K562 (cell line): Measurements from ENCODE around the gene PPM1N. TPM values are rescaled to one million over a fixed set of nuclear protein-coding genes. Genes with fewer than 3 reads are reported as not detected.
A peak's percentile ranks its signal among the peaks of the same experiment; 100 is the strongest.

Experiments
- ARID2 ChIP-seq: fragments of 450-650 bp; IDR thresholded peaks from 2 replicates; pipeline ENCODE4 v1.6.1; 2017; ENCODE audit warnings: antibody characterized with exemption, mild to moderate bottlenecking
- CHD1 ChIP-seq: fragments of 200-600 bp; sonication (generic); IDR thresholded peaks from one replicate; pipeline ENCODE4 v1.6.1; 2012; ENCODE audit warnings: mild to moderate bottlenecking, moderate library complexity, low read length, inconsistent platforms
- CREB1 ChIP-seq, 2 experiments: sonication (generic) in 1 of 2; formaldehyde crosslinking in 1 of 2; IDR thresholded peaks; 2 replicates each; pipeline versions ENCODE4 v1.6.1 to v1.8.0; 2012 to 2022; ENCODE audit warnings: inconsistent platforms in 1 of 2, mild to moderate bottlenecking in 1 of 2, missing genetic modification reagents in 1 of 2, moderate library complexity in 1 of 2
- DEAF1 ChIP-seq: fragments of 450-650 bp; formaldehyde crosslinking; IDR thresholded peaks from 2 replicates; pipeline ENCODE4 v1.4.0; 2020; ENCODE audit warnings: mild to moderate bottlenecking, moderate library complexity
- FOXK2 ChIP-seq, 2 experiments: fragments of 450-650 bp; IDR thresholded peaks in 1 of 2; conservative IDR thresholded peaks in 1 of 2; 2 replicates each; pipeline ENCODE4 v1.6.1; 2016; ENCODE audit warnings: low read depth in 2 of 2, mild to moderate bottlenecking in 1 of 2
- HLTF ChIP-seq: fragments of 450-650 bp; IDR thresholded peaks from 2 replicates; pipeline ENCODE4 v1.6.1; 2016
- KDM4B ChIP-seq, 2 experiments: fragments of 450-650 bp in 1 of 2; sonication (generic) in 1 of 2; IDR thresholded peaks; 2 replicates each; pipeline ENCODE4 v1.6.1; 2016 to 2017; ENCODE audit warnings: borderline replicate concordance in 2 of 2, antibody characterized with exemption in 1 of 2, low read depth in 1 of 2, mild to moderate bottlenecking in 1 of 2
- KLF1 ChIP-seq: fragments of 450-650 bp; IDR thresholded peaks from 2 replicates; pipeline ENCODE4 v1.6.1; 2016; ENCODE audit warnings: missing genetic modification characterization, missing compliant biosample characterization
- MEF2D ChIP-seq: conservative IDR thresholded peaks from 2 replicates; pipeline ENCODE4 v1.6.1; 2016; ENCODE audit warnings: low read depth, missing genetic modification characterization, missing compliant biosample characterization
- NR2F6 ChIP-seq: fragments of 450-650 bp; formaldehyde crosslinking; IDR thresholded peaks from 2 replicates; pipeline ENCODE4 v1.4.0; 2020; ENCODE audit warnings: mild to moderate bottlenecking
- NR4A1 ChIP-seq, 2 experiments: fragments of 250-450 bp in 1 of 2; fragments of 450-650 bp in 1 of 2; sonication (Bioruptor Pico) in 1 of 2; IDR thresholded peaks; 2 replicates each; pipeline versions ENCODE4 v1.4.0 to v1.6.1; 2016 to 2020; ENCODE audit warnings: mild to moderate bottlenecking in 2 of 2, missing compliant biosample characterization in 1 of 2, missing genetic modification characterization in 1 of 2, moderate library complexity in 1 of 2
- SPI1 ChIP-seq: IDR thresholded peaks from 2 replicates; pipeline ENCODE4 v1.6.1; 2011; ENCODE audit warnings: low read depth, low read length, control low read depth, borderline replicate concordance
- SRSF7 ChIP-seq: fragments of 200-400 bp; formaldehyde crosslinking; optimal IDR thresholded peaks from 2 replicates; pipeline ENCODE3; 2017; ENCODE audit warnings: mild to moderate bottlenecking, low read depth, low read length
- ZFP91 ChIP-seq: sonication (generic); formaldehyde crosslinking; IDR thresholded peaks from 2 replicates; pipeline ENCODE4 v1.8.0; 2022; ENCODE audit warnings: mild to moderate bottlenecking, missing genetic modification reagents
- ZNF280B ChIP-seq: fragments of 250-450 bp; sonication (Bioruptor Pico); IDR thresholded peaks from 2 replicates; pipeline ENCODE4 v1.5.1; 2021; ENCODE audit warnings: mild to moderate bottlenecking
- ZNF561 ChIP-seq: fragments of 450-650 bp; formaldehyde crosslinking; conservative IDR thresholded peaks from 2 replicates; pipeline ENCODE4 v1.4.0; 2020; ENCODE audit warnings: mild to moderate bottlenecking, moderate library complexity
- ZNF639 ChIP-seq, 2 experiments: fragments of 200-800 bp in 1 of 2; sonication (Bioruptor generic) in 1 of 2; sonication (generic) in 1 of 2; formaldehyde crosslinking in 1 of 2; IDR thresholded peaks in 1 of 2; conservative IDR thresholded peaks in 1 of 2; 2 replicates each; pipeline versions ENCODE4 v1.5.0 to v1.6.1; 2016 to 2020; ENCODE audit warnings: missing compliant biosample characterization in 1 of 2, missing genetic modification characterization in 1 of 2, missing genetic modification reagents in 1 of 2
- ZNF644 ChIP-seq: fragments of 200-800 bp; sonication (Bioruptor generic); IDR thresholded peaks from 2 replicates; pipeline ENCODE4 v1.6.1; 2016; ENCODE audit warnings: low read depth, missing genetic modification characterization, missing compliant biosample characterization
- ZNF79 ChIP-seq: fragments of 250-450 bp; sonication (Bioruptor Pico); IDR thresholded peaks from 2 replicates; pipeline ENCODE4 v1.4.0; 2020; ENCODE audit warnings: low read depth, mild to moderate bottlenecking, moderate library complexity
- polyA plus RNA-seq, 8 experiments: library from polyadenylated mRNA; depleted of rRNA in 4 of 8; stranded (reverse) in 5 of 8; unstranded in 3 of 8; fragments of >200 nt; fragmentation: Nextera tagmentation in 2 of 8; fragmentation: Illumina TruSeq in 1 of 8; extraction: Ambion mirVana in 2 of 8; extraction: Trizol in 1 of 8; gene quantifications; 2 replicates each; pipeline versions ENCODE4 v1.2.1 to v1.2.3, GENCODE V29; 2011 to 2014; ENCODE audit warnings: inconsistent platforms in 1 of 8, missing spikeins in 1 of 8
- total RNA-seq, 7 experiments: library from RNA; depleted of rRNA in 6 of 7; stranded (reverse); fragments of >200 nt in 6 of 7; fragmentation: Illumina TruSeq in 2 of 7; extraction: Trizol in 2 of 7; gene quantifications; 2 replicates each; pipeline versions ENCODE4 v1.2.1 to v1.2.3, GENCODE V29; 2011 to 2021; ENCODE audit warnings: low replicate concordance in 1 of 7

Gene PPM1N
- total and polyA plus RNA-seq, 9 of the 15 experiments (the other 6 are each of a cell fraction or from before 2014, with no cell fraction given): 4.5 to 15.6 (median 8.7) TPM

GRCh38 chr19:45485305-45486077 lies 12.8 kb upstream of the PPM1N start (continued):
- TF ChIP-seq ZNF644 (peak; percentile 92), ZNF280B (CRISPR knock-in tag) (no peak), FOXK2 (conservative IDR thresholded peaks at IDR 0.05 in 1 of 2, IDR thresholded peaks at IDR 0.05 in 1 of 2; ENCODE audit: low read depth in 2 of 2) (no peak), SRSF7 (no peak), NR4A1 (CRISPR knock-in tag; IDR thresholded peaks at IDR 0.05) (no peak), NR4A1 (tag; IDR thresholded peaks at IDR 0.05) (no peak), ZNF561 (no peak), ZNF79 (CRISPR knock-in tag) (no peak), KDM4B (IDR thresholded peaks at IDR 0.05; ENCODE audit: borderline replicate concordance in 2 of 2, low read depth in 1 of 2) (0 out of 4 replicates have a peak, but pooled peaks of 1 of the 2 experiments have one; percentile 61), SPI1 (peak; percentile 35; the same call in 1 of the 2 replicates), ZFP91 (no peak), ZNF639 (CRISPR knock-in tag; conservative IDR thresholded peaks at IDR 0.05 in 1 of 2, IDR thresholded peaks at IDR 0.05 in 1 of 2) (peak in 1 of 2 experiments; percentile 58; a peak in 1 of 4 replicates), CHD1 (no peak), NR2F6 (CRISPR knock-in tag) (no peak), KLF1 (tag) (no peak), ARID2 (no peak), CREB1 (IDR thresholded peaks at IDR 0.05) (no peak; the same call in 1 of the 2 replicates), CREB1 (CRISPR knock-in tag; IDR thresholded peaks at IDR 0.05) (peak; percentile 71; the same call in 1 of the 2 replicates), DEAF1 (CRISPR knock-in tag) (0 out of 2 replicates have a peak, but pooled peaks have one; percentile 45), MEF2D (tag) (no peak), HLTF (no peak)
